GM21515 (cell line): ENCODE data around the gene UTS2B.
"Not testable (repeated sequence)": the region's sequence is repeated elsewhere in the genome, so short reads cannot be mapped to it uniquely, and the experiment has no call there.

Experiments used
- ATAC-seq: cut with Tn5 transposase; IDR thresholded peaks from one replicate; pipeline ENCODE4 v1.9.1; 2021; ENCODE audit not compliant: unreplicated experiment

UTS2B gene

GRCh38 chr3:191283400-191283799 lies 46.9 kb downstream of the UTS2B start:
- ATAC-seq = no peak

GRCh38 chr3:191282251-191283185 lies 47.8 kb downstream of the UTS2B start:
- no peak for ATAC-seq

GRCh38 chr3:191280882-191281281 lies 49.4 kb downstream of the UTS2B start:
- no peak for ATAC-seq

- ATAC-seq = no peak
Observed at GRCh38 chr3:191280111-191280510, 50.2 kb downstream of the UTS2B start.

GRCh38 chr3:191275751-191276150 lies 54.6 kb downstream of the UTS2B start:
- ATAC-seq = no peak

GRCh38 chr3:191275244-191275643 lies 55.1 kb downstream of the UTS2B start:
- ATAC-seq = not testable (repeated sequence)

- peak; percentile 79 for ATAC-seq
Observed at GRCh38 chr3:191269289-191270085, 60.8 kb downstream of the UTS2B start.

- no peak for ATAC-seq
Observed at GRCh38 chr3:191268737-191269136, 61.6 kb downstream of the UTS2B start.

GRCh38 chr3:191263850-191264249 lies 66.5 kb downstream of the UTS2B start:
- ATAC-seq = no peak

GRCh38 chr3:191263365-191263764 lies 67.0 kb downstream of the UTS2B start:
- ATAC-seq = peak; percentile 87

GRCh38 chr3:191262650-191263049 lies 67.7 kb downstream of the UTS2B start:
- ATAC-seq = peak; percentile 48

GRCh38 chr3:191261304-191261638 lies 69.1 kb downstream of the UTS2B start:
- no peak for ATAC-seq

- ATAC-seq = no peak
Observed at GRCh38 chr3:191260431-191261303, 69.7 kb downstream of the UTS2B start.

- ATAC-seq = no peak
Observed at GRCh38 chr3:191259486-191259885, 70.8 kb downstream of the UTS2B start.

- ATAC-seq = no peak
Observed at GRCh38 chr3:191257286-191257685, 73.0 kb downstream of the UTS2B start.

GRCh38 chr3:191256405-191256804 lies 73.9 kb downstream of the UTS2B start:
- no peak for ATAC-seq

GRCh38 chr3:191255156-191255555 lies 75.2 kb downstream of the UTS2B start:
- no peak for ATAC-seq

GRCh38 chr3:191254098-191254873 lies 76.0 kb downstream of the UTS2B start:
- no peak for ATAC-seq

- ATAC-seq = no peak
Observed at GRCh38 chr3:191253089-191253799, 77.1 kb downstream of the UTS2B start.

GRCh38 chr3:191246630-191247029 lies 83.7 kb downstream of the UTS2B start:
- no peak for ATAC-seq
